Smooth muscle cell of the brain vasculature (primary cell): ENCODE data around the gene DTNB.

ENCODE experiments used
- DNase-seq: peaks from one replicate; pipeline ENCODE4 v3.0.0-alpha.2; 2012; ENCODE audit warnings: low read depth, low spot score

DTNB gene

GRCh38 chr2:25462021-25462420 is 211.4 kb downstream of the DTNB start:
- no peak for DNase-seq

DNA sequence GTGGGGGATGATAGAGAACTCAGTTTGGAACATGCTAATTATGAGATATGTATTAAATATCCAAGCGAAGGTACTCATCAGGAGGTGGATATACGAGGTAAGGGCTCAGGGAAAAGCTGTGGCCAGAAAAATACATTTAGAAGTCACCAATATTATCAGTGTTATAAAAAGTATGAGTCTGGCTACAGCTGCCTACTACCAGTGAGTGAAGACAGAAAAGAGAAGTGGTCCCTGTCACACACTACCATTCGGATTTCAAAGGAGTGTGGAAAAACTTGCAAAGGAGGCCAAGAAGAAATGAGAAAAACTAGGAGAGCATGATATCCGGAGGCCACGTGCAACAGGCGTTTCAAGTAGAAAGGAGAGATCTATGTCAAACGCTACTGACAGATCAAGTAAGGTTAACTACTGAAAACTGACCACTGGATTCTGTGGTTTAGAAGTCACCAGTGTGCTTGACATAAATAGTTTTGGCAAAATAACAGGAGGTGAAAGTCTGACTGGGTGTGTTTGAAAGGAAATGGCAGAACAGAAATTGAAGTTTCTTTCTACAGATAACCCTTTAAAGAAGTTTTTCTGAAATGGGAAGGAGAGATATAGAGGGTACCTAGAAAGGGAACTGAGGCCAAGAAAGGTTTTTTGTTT is 213.0 kb downstream of the DTNB start:
- DNase-seq, result no peak

GRCh38 chr2:25454824-25455611 is 218.4 kb downstream of the DTNB start:
- no peak for DNase-seq

DNA sequence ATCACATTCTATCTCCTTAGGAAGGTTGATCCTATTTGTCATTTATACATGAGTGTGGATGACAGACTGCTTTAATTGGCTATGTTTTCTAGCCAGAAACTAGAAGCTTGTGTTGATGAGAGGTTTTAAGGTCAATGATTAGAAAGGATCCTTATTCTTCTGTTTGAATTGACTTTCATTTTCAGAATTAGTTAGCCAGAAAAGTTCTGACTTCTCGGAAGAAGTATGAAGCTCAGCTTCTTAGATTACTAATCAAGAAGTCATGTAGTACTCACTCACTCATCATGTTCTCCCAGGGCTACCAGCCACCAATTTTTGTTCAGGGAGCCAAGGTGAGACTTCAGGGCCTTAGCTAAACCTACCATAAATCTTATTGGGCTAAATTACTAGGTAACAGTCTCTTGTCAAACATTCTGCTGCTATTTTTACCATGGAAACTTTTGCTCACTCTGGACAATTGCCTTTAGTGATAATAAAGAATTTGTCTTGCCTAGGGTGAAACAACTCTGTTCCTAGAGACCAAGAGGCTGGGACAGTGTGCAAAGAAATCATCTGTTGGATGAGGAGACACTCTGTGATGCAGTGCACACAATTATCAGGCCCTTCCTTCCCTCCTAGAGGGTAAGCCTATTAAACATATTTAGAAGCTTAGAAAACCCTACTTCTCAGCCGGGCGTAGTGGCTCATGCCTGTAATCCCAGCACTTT is 220.0 kb downstream of the DTNB start:
- DNase-seq, result no peak

DNA sequence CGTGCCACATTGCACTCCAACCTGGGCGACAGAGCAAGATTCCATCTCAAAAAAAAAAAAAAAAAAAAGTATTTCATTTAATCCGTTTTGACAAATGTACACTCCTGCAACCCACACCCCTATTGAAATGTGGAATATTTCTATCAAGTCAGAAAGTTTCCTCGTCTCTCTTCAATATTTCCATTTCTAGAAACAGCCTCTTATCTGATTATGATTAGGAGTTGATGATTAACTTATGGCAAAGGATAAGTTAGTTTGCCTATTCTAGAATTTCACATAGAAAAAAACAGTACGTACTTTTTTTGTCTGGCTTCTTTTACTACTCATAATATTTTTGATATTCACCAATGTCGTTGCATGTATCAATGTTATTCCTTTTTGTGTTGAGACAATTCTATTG is 224.6 kb downstream of the DTNB start:
- DNase-seq, result no peak

GRCh38 chr2:25447018-25447417 is 226.4 kb downstream of the DTNB start:
- no peak for DNase-seq

DNA sequence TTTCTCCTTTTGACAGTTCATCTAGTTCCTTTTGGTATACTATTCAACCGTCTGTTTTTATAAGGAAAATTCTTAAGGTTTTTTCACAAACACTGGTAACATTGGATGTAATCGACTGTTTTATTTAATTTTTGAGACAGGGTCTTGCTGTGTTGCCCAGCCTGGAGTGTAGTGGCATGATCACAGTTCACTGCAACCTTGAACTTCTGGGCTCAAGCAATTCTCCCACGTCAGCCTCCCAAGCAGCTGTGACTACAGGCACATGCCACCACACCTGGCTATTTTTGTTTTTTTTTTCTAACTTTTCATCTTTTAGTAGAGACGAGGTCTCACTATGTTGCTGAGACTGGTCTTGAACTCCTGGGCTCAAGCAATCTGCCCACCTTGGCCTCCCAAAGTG is 227.3 kb downstream of the DTNB start:
- no peak for DNase-seq

GRCh38 chr2:25445464-25445863 is 227.9 kb downstream of the DTNB start:
- DNase-seq, result no peak

DNA sequence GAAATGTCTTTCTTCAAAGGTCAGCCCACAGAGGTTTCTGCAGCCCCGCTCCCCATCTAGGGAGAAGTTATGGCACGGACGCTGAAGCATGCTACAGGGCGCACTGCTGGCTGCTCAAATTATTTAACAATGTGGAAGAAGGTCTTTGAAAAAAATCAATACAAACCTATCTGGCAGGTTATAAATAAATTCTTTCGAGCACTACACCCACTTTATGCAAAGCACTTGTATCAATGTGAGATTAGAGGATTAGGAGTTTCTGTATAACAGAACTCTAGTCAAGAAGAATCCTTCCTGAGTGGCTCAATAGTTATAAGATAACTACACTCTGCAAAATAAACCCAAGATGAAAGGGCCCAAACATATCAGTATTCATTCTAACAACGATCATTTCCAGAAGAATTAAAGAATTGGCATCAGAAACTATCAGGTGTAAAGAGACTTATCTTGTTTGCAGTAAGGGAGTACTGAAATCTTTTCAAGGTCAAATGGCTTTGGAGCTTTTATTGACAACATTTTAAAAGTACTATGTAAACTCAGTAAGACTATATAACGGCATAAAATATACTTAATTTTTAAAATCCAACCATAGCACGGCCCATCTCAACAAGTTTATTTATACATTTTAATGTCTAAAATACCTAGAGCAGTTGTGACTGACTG is 228.6 kb downstream of the DTNB start:
- no peak for DNase-seq

DNA sequence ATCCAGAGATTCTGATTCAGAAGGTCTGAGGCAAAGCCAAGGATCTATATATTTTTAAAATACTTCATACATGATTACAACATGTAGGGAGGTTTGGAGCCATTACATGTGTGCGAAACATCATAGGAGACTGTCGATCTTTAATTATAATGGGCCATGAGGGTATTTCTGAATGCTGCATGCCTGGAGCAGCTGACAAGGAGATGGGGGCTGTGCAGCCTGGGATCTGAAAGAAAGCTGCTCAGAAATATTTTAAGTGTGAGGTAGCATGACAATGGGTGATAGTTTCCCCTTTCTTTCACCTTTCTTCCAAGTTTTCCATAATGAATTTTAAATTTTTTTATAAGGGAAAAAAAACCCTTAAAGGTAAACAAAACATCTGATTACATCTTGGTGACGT is 229.6 kb downstream of the DTNB start:
- no peak for DNase-seq

DNA sequence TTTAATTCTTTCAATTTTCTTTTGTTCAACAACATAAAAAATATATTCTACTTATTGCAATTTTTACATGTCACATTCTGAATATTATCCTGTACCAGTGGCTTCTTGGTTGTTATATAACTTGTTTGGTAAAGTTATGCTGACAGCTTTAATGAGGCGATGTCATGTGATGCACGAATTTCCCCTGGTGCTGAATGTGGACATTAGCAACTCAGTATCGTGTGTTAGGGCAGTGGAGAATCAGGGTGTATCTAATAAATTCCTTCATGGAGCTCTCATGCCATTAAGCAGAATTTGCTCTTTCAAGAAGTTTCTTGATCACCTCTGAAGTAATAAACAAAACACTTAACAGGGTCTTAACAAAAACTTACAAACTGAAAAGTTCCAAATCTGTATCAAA is 232.0 kb downstream of the DTNB start:
- no peak for DNase-seq

- no peak for DNase-seq
These were observed 234.6 kb downstream of the DTNB start for GRCh38 chr2:25438793-25439192.

DNA sequence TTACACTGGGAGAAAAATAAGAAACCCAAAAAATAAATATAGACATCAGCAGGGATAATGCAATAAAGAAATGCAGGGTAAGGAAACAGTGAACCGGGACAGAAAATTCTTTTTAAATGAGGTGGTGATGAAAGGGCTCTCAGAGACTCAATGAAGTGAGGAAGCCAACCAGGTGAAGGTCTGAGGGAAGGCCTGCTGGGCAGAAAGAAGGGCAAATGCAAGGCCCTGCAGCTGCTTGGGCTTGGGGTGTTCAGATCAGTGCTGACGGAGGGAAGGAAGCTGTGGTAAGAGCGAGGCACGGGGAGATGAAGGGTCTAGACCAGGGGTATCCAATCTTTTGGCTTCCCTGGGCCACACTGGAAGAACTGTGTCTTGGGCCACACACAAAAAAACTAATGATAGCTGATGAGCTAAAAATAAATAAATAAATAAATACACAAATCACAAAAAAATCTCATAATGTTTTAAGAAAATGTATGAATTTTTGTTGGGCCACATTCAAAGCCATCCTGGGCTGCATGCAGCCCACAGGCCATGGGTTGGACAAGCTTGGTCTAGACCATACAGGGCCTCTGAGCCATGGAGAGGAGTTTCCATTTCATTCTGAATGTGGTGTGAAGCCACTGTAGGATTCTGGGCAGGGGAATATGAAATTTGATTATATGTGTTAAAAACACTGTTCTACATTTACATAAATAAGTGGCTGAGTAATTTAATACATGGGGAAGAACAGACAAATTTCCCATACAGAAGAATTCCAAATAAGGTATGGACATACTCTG is 235.3 kb downstream of the DTNB start:
- no peak for DNase-seq

DNA sequence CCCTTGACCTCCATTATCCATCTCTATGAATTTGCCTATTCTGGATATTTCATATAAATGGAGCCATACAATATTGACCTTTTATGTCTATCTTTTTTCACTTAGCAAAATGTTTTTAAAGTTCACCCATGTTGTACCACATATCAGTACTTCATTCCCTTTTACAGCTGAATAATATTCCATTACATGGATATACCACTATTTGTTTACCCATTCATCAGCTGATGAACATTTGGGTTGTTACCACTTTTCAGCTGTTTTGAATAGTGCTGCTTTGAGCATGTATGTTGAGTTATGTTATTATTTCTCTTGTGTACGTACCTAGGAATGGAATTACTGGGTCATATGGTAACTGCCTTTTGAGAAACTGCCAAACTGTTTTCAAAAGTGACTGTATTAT is 238.0 kb downstream of the DTNB start:
- DNase-seq, result no peak

GRCh38 chr2:25431604-25432003 is 241.8 kb downstream of the DTNB start:
- no peak for DNase-seq

DNA sequence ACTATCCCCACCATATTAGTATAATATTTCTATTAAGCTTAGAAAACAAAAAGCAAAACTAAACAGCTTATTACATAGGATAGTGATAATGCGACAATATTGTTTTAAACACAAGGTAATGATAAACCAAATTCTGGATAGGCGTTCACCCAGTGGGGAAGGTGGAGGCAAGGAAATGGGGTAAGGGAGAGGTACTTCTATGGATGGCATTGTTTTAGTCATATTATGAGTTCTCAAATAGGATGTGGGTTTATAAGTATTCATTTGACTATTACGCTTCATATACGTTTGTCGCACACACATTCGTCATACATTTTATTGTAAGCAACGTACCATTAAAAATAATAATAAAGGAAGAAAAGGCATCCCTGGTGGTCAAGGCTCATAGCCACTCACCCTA is 242.8 kb downstream of the DTNB start:
- DNase-seq, result no peak

- no peak for DNase-seq
These were observed 247.1 kb downstream of the DTNB start for GRCh38 chr2:25426326-25426725.

DNA sequence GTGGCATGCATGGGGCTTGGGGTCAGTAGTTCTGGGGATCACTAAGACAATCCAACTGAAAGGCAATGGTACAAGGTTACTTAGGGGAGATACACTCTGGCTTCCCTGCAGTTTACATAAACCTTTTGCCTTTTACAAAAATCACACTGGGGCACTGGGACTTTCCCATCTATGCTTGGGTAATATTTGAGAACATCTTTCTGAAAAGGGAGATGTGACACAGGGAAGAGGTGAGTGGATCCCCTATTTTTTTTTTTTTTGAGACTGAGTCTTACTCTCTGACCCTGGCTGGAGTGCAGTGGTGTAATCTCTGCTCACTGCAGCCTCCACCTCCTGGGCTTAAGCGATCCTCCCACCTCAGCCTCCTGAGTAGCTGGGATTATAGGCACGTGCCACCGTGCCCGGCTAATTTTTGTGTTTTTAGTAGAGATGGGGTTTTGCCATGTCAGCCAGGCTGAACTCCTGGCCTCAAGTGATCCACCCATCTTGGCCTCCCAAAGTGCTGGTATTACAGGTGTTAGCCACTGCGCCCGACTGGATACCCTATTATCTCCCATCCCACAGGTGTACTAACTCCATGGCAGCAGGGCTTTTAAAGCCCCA is 248.8 kb downstream of the DTNB start:
- DNase-seq, result no peak

DNA sequence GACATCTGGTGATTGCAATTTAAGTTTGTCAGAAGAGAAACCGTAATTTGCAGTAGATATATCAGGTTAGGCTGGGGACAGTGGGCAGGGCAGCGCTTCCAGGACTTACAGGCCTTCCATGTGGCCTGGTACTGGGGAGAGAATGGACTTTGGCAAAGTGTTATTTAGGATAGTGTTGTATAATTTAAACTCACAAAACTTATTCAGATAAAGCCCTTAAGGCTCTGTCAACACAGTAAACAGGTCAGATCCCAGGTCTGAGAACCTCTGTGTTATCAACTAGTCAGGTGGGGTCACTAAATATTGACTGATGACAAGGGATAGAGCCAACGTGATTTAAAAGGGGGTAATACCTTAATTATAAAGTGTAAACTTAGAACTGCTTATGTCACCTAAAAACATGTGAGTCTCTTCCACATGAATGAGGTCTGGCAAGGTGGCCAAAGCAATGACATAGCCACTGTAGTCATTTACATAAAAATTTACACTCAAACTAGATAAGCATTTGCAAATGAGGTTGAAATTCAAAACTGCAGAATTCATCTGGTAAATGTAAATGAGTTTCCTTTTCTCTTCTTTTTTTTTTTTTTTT is 251.5 kb downstream of the DTNB start:
- no peak for DNase-seq

GRCh38 chr2:25421289-25421688 is 252.1 kb downstream of the DTNB start:
- DNase-seq, result no peak

GRCh38 chr2:25420820-25421237 is 252.5 kb downstream of the DTNB start:
- no peak for DNase-seq
